Hematopoietic multipotent progenitor cell (in vitro differentiated cells): ENCODE data around the gene RPS2. TPM values are rescaled to one million over a fixed set of nuclear protein-coding genes. Genes with fewer than 3 reads are reported as not detected.

Experiments
- DNase-seq, 3 donors: peaks; one replicate each; pipeline ENCODE4 v3.0.0-alpha.2; 2011 to 2015; ENCODE audit warnings: low read depth in 2 of 3, low spot score in 2 of 3
- total RNA-seq: library from RNA; depleted of rRNA; stranded (reverse); fragments of >200 nt; gene quantifications from one replicate; pipeline ENCODE4 v1.2.3, GENCODE V29; 2012

RPS2 gene
- total RNA-seq, 1 donor: 14,735 TPM

DNA sequence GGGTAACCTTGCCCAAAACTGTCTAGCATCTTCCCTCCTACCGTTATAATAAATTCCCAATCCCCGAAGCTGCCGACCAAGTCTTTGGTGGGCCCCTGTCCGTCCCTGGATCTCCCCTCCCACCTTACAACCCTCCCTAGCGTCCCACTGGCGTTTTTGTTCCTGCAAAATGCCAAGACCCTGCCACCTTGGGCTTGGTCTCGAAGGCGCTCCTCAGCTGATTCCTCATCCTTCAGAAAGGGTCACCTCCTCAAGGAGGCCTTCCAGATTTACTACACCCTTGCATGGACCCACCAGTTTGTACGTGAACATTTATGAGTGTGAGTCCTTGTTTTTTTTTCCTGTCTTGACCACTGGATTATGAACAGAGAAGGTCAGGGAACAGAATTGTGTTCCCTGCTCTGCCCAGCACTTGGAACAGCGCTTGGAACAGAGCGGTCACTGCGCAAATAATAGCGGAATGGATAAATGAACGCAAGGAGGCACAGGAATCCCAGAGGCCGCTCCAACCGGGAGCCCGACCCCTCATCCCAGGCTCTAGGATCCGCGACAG is 18.4 kb upstream of the RPS2 start:
- no peak for DNase-seq

DNA sequence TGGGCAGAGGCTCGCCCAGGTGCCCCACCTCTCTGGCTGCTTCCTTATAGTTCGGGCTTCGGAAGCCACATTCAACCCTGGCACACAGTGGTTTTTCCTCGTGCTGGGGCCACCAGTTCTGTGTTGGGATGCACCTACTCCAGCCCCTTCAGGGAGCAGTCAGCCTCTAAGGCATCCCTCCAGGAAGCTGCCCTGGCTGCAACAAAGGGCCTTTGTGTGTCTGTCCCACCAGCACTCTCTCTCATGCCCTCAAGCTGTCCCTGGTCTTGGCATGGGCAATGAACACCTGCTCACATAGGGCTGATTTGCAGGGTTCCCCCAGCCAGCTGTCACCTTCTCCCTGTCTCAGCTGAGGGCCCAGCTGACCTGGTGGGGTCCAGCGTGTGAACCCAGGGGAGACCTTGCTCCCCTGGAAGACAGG is 17.4 kb upstream of the RPS2 start:
- no peak for DNase-seq

DNA sequence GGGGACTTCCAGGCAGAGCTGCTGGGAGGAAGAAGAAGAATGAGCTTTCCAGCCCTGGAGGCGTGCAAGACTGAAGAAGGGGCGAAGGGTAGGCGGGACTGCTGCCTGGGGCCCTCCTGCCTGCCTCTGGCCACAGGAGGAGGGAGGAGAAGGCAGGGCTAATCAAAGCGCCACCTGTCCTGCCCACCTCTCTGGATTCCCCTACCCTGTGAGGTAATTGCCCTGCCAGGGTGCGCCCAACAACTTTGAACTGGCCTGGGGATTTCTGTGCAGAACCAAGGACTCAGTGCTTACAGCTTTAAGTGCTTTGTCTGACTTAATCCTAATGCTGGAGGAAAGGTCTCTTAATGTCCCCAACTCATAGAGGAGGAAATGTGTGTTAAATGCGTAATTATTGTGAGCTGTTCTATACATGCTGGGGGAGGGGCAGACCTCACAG is 16.8 kb upstream of the RPS2 start, which contains the start of gene NOXO1:
TSS of gene NOXO1 (minus strand) at position 72 of the 439 bp plus-strand sequence. CDS start 290 bp downstream, outside the sequence.
- no peak for DNase-seq

DNA sequence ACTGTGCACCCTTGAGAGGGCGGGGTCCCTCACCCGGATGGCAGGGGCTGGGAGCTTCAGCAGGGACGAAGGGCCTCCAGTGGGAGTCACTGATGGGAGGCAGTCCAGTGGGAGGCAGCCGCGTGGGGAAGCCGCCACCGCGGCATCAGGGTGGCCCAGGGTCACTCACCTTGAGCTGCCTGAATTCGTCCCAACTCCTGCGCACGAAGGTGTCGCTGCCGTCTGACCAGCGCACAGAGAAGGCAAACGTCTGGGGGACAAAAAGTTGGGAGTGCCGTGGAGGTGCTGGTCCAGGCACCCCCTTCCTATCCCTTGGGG is 16.1 kb upstream of the RPS2 start:
- DNase-seq: no peak

DNA sequence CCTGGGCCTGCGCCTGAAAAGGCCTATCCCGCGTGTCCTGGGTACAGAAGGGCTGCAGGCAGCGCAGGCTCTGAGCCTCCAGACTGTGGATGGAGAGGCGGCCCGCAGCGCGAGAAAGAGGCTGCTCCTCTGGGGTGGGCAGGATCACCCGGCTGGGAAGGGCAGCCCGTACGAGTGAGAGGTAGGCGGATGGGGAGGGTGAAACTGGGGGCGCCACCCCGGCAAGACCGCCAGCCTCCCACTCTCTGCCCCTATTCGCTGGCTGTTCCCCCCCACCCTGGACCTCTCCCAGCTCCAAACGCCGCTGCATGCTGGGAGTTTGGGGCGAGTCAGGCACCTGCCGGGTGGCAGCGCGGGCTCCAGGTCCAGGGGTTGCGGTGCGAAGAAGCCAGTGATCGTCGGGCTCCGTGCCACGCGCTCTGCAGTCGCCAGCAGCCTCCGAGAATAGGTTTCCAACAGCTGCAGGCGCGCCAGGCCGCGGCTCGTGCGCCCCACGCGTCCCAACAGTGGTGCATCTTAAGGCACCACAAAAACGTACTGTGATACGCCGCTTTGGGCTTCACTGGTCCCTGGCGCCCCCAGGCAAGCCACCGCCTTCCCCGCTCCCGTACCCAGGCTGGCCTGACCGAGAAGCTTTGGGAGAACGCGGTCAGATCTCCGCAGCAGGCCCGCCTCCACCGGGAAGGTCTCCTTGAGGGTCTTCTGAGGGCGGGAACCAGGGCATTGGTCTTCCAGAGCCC is 15.6 kb upstream of the RPS2 start:
- no peak for DNase-seq

DNA sequence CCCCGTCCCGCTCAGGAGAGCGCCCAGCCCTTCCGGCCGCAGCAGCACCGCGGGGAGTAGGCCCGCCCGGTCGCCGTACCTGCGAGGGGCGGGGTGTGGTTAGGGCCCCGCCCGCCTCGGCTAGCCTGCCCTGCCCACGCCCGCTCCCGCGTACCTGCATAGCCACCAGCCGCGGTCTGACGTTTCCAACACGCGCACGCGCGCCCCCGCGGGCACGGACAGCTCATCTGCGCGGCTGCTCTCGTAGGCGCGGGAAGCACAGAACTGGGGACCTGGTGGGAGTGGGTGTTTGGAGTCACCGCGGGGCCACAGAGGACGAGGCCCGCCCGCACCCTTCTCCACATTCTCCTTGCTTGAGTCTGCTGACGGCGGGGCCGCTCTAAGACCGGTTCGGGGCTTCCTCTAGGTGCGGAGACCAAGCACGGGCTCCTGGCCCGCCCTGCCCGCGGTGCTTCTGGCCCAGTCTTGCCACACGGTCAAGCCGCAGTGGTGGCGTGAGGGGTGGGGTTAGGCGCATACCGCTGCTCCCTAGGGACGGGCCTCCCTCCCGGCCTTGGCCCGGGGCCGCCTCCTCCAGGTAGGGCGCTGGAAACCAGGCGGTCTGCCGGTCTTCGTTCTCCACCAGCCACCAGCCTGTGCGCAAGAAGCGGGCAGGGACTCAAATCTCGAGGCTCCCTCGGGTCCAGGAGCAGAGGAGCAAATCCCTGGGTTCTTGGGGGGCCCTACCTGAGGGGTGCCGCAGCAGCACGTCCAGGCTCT is 14.8 kb upstream of the RPS2 start:
- DNase-seq: no peak

DNA sequence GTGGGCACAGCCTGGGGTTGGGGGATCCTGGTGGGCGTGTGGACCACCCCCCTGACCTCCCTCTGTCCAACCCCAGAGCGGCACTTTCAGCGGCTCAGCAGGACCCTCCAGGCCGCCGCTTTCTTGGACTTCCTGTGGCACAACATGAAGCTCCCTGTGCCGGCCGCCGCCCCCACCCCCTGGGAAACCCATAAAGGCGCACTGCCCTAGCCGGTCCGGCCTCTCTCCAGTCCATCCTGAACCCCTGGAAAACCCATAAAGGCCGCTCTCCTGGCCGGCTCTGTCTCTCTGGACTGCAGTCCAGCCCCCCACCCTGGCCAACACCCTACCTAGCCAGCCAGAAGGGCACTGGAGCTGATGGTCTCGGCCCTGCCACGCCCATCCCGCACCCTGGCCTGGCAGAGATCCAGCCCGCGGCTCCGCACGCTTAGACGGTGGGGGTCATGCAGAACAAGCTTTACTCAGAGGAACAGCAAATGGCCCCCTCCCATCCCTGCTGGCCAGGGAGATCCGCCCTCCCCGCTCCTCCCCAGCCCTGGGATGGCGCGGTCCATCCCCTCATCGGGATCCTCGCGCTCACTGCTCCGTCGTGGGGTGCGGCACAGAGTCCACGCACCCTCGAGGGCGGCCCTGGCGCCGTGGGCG is 14.0 kb upstream of the RPS2 start:
- no peak for DNase-seq

DNA sequence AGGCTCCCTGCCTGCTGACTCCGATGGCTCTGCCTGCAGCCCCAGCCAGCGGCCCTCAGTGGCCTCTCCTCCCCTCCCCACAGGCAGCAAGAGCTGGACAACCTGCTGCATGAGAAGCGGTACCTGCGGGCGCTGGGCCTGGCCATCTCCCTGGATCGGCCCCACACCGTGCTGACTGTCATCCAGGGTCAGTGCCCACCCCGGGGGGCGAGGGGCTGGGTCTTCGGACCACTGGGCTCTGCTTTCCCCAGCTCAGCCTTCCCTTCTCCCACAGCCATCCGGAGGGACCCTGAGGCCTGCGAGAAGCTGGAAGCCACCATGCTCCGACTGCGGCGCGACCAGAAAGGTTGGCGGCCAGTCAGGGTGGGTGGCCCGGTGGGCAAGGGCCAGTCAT is 13.2 kb upstream of the RPS2 start:
- DNase-seq: no peak

DNA sequence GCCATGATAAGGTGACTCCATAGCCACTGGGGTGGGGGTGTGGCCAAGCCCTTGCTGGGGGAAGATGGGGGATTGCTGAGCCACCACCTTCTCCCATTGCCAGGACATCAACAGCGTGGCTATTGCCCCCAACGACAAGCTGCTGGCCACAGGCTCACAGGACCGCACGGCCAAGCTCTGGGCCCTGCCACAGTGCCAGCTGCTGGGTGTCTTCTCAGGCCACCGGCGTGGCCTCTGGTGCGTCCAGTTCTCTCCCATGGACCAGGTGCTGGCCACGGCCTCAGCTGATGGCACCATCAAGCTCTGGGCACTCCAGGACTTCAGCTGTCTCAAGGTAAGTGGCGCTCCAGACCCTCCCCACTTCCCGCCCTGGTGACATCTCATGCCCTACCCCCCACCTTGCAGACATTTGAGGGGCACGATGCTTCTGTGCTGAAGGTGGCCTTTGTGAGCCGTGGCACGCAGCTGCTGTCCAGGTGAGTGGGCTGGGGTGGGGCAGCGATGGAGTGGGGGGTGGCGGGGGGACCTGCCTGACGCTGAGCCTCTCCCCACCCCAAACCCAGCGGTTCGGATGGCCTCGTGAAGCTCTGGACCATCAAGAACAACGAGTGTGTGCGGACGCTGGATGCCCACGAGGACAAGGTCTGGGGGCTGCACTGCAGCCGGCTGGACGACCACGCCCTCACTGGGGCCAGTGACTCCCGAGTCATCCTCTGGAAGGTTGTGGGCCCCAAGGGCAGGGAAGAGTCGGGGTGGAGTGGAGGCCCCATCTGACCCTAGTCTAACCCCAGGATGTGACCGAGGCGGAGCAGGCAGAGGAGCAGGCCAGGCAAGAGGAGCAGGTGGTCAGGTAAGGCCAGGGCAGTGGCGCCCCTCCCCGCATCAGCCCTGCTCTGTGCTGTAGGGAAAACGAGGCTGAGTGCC is 12.6 kb upstream of the RPS2 start:
- DNase-seq: no peak

DNA sequence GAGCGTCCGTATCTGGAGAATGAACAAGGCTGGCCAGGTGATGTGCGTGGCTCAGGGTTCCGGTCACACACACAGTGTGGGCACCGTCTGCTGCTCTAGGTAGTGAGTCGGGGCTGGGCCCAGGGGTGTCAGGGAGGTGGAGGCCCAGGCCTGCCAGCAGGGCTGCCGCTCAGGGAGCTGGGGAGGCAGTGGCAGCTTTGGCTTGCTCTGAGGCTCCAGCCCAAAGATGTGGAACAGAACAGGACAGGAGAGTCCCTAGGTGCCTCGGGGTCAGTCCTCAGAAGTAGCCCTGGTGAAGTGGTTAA is 11.5 kb upstream of the RPS2 start:
- no peak for DNase-seq

DNA sequence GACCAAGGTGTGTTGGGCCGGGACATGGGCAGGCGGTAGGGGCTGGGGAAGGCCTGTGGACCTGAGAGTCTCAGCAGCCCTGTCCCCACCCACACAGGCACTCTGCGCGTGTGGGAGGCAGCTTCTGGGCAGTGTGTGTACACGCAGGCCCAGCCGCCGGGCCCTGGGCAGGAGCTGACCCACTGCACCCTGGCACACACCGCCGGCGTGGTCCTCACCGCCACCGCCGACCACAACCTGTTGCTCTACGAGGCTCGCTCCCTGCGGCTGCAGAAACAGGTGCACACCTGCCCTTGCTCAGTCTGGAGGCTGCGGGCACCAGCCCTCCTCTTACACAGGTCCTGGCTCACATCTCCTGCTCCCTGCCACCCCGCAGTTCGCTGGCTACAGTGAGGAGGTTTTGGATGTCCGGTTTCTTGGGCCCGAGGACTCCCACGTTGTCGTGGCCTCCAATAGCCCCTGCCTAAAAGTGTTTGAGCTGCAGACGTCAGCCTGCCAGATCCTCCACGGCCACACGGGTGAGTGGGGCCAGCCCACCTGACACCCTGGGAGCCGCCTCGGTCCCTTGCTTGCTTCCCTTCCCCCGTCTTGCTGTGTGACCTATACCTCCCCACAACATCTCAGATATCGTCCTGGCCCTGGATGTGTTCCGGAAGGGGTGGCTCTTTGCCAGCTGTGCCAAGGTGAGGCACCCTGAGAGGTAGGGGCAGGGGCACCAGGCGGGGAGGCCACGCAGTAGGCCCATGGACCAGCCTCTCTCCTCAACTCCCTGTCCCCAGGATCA is 11.0 kb upstream of the RPS2 start:
- DNase-seq: no peak

DNA sequence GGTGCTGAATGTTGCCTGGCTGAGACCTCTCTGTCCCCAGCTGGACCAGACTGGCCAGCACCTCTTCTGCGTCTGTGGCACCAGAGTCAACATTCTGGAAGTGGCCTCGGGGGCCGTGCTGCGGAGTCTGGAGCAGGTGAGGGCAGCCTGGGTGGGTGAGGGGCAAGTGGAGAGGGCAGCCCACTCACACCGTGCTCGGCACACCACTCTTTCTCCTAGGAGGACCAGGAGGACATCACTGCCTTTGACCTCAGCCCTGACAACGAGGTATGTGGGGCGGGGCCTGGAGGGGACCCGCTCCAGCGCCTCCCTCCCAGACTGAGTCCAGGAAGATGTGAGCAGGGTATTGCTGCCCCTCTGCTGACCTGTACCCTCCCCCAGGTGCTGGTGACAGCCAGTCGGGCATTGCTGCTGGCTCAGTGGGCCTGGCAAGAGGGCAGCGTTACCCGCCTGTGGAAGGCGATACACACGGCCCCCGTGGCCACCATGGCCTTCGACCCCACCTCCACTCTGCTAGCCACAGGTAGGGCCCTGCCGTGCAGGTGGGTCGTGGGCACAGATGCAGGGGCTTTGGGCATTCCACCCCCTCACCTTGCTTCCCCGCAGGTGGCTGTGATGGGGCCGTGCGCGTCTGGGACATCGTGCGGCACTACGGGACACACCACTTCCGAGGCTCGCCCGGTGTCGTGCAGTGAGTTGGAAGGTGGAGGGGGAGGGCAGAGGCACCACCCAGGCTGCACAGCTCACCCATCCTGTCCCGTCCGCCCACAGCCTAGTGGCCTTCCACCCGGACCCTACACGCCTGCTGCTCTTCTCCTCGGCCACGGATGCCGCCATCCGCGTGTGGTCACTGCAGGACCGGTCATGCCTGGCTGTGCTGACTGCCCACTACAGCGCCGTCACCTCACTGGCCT is 9.8 kb upstream of the RPS2 start:
- DNase-seq: no peak

DNA sequence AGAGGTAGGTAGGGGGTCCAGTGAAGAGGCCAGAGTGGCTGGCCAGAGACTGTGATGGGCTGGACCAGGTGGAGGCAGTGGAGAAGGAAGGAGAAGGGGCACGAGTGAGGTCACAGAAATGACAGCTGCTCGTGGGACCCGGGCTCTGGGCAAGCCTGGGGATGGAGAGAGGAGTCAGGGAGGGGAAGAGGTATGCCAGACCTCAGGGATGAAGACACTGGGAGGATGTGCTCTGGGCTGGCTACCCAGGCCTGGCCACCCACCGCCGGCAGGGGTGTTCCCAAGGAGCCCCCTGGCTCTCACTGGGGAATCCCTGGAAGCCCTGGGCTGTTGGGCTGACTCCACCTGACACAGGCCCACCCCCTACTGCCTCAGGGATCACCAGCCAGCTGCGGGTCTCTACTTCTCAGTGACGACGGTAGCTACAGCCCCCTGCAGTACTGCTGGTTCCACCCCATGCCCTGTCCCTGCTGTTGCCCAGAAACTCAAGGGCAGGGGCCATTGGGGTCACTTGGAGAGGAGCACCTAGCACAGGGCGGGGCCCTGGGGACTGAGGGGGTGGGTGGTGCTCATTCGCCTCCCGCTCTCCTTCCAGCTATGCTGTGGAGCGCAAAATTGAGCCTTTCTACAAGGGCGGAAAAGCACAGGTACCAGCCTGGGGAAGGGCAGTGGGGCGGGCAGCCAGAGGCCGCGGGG is 9.0 kb upstream of the RPS2 start:
- DNase-seq: no peak

DNA sequence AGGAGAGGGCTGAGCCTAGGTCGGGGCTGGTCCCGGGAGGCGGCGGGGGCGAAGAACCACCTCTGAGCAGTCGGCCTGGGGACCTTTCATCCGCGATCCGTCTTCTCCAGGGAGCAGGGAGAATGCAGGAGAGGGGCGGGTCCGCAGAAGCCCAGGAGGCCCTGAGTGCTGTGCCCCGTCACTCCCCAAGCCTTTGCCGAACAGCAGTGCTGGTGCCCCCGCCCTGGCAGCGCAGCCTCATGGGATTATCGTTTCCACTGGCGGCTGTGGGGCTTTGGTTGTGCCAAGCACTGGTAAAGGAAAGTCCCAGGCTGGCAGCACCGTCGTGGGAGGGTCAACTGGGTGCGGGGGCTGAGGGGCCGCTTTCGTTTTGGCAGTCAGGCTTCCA is 7.9 kb upstream of the RPS2 start:
- DNase-seq: no peak

DNA sequence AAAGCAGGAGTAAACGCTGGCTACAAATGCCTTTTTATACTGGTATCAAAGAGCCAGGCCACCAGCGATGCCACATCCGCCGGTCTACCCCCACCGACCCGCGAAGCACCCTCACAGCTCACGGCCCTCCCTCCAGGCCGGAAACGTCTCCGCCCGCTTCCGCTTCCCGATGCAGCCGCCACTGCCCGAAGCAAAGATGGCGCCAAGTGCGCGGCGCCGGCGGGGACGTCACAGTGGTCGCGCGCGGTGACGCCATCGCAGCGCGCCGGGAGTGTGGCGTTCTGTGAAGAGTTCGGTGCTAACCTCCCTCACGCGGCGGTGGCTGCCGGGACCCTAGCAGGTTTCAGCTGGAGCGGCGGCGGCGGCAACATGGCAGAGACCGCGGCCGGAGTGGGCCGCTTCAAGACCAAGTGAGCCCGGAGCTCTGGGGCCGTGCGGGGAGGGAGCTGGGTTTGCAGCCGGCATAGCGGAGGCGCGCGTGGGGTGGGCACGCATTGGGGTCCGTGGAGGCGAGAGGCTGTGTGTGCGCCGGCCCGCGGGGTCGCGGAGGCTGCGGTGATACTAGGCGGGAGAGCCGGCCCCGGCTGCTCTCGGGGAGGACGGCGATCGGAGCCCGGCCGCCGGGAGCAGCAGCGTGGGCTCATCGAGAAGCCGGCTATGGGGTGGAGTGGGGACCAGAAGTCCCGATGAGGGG is 7.3 kb upstream of the RPS2 start, which contains the start of gene TBL3:
TSS of gene TBL3 (plus strand) at position 258 of the 694 bp plus-strand sequence. CDS start at position 370, 112 bp downstream.
- DNase-seq: peak; percentile 97 to 99 (median 97)

DNA sequence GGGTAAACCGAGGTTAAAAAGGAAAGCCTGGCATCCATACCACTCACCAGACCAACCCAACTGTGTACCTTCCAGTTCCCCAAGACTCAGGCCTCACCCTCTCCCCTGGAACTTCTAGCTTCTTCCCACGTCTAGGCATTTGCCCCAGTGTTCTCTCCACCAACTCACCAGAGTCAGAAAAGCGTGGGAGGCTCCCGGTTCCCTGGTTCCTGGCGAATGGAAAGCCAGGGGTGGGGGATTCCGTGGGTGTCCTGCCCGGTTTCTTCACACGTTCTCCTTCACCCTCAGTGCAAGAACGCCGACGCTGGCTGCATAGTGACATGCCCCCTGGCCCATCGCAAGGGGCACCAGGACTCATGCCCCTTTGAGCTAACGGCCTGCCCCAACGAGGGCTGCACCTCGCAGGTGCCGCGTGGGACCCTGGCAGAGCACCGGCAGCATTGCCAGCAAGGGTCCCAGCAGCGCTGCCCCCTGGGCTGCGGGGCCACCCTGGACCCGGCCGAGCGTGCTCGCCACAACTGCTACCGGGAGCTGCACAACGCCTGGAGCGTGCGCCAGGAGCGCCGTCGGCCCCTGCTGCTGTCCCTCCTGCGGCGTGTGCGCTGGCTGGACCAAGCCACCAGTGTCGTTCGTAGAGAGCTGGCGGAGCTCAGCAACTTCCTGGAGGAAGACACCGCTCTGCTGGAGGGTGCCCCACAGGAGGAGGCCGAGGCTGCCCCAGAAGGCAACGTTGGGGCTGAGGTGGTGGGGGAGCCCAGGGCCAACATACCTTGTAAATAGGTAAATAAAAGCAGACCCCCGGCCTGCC is 3.7 kb upstream of the RPS2 start:
- DNase-seq: no peak

DNA sequence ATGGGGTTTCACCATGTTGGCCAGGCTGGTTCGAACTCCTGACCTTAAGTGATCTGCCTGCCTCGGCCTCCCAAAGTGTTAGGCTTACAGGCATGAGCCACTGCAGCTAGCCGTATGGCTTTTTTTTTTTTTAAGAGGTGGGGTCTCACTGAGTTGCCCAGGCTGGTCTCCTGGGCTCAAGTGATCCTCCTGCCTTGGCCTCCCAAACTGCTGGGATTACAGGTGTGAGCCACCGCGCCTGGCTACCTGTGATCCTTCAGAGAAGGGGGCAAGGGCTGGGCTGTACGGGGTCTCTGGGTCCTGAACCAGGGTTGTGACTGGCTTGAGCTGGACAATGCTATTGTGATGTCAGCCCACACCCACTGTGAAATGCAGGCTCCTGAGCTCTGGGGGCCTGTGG is 1.8 kb upstream of the RPS2 start, which contains the start of gene RNF151:
TSS of gene RNF151 (plus strand) at position 397 of the 400 bp plus-strand sequence. CDS start 26 bp downstream, outside the sequence.
- DNase-seq: no peak
